ENCODE data around the gene SCD. TPM values are rescaled to one million over a fixed set of nuclear protein-coding genes. Genes with fewer than 3 reads are reported as not detected.

Gene SCD
- total RNA-seq, 1 donor from 2014 or later, result 135 TPM

DNA sequence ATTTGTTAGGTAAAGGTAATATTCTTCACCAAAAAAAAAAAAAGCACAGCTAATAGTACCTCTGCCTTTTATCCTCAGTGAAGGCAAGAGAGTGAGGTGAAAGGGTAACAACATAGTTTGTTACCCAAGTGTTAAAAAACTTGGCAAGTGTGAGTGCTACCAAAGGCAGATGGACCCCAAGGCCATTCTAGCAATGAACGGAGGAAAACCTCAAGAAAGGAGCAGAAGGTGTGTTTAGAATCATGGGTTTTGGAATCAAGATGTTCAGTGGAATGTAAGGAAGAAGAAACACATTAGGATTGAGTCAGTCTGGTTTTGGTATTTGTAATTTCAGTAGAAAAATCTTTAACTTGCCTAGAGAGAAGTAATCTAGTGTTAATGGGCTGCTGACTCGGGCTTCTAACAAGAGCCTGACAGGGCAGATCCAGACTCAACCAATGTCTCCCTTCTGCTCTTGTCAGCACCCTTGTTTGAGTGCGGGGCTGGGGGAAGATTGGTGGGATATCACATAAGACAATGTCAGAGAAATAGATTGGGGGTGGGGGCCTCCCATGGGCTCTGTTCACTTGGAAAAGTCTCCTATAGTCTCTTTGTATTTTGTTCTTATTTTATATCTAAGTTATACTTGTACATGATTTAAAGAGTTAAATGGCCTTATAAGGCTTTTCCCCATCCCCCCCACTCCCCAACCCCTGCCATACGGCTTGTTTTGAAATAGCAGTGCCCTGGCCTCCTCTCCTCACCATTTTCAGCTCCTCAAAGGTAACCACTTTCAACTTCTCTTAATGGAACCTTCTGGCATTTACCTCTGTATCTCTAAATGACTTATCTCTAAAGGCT is 44.4 kb downstream of the SCD start:
- DNase-seq (ENCODE audit: low spot score in 2 of 2) (no peak), FAIRE-seq (no peak)

DNA sequence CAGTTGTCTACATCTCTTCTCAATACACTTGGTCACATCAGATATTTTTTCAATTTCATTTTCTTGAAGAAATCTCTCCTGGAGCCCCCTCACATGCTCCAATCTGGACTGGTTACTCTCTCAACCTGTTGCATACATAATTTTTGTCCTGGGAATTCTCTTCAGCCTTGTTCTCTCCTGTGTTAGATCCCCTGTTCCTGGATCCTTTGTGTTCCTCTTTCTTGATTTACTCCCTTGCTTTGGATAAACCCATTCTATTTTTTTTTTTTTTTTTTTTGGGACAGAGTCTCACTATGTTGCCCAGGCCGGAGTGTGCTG is 45.6 kb downstream of the SCD start:
- no peak for FAIRE-seq
- no peak for DNase-seq (ENCODE audit: low spot score in 2 of 2)

DNA sequence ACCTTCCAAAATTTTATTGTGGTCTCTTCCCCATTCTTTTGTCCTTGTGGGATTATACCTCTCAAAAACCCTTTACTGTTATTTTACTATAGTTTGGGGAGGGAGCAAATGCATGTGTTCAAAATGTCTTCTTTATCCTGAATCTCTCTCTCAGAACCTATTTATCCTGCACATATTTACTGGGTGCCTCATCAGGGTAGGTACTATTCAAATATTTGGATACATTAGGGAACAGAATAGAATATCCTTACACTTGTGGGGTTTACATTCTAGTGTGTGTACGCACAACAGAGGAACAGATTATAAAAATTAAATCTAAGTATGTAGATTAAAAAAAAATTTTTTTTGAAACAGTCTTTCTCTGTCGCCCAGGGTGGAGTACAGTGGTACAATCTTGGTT is 48.6 kb downstream of the SCD start:
- FAIRE-seq (no peak), DNase-seq (ENCODE audit: low spot score in 2 of 2) (no peak)

DNA sequence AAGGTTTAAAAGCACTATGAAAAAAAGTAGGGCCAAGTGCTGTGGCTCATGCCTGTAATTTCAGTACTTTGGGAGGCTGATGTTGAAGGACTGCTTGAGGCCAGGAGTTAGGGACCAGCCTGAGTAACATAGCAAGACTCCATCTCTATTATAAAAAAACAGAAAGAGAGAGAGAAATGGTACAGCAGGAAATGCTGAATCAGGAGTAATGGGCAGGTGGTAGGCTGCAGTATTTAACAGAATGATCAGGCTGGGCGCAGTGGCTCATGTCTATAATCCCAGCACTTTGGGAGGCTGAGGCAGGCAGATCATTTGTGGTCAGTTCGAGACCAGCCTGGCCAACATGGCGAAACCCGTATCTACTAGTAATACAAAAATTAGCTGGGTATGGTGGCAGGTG is 49.6 kb downstream of the SCD start:
- FAIRE-seq, result no peak
- DNase-seq (ENCODE audit: low spot score in 2 of 2), result no peak

DNA sequence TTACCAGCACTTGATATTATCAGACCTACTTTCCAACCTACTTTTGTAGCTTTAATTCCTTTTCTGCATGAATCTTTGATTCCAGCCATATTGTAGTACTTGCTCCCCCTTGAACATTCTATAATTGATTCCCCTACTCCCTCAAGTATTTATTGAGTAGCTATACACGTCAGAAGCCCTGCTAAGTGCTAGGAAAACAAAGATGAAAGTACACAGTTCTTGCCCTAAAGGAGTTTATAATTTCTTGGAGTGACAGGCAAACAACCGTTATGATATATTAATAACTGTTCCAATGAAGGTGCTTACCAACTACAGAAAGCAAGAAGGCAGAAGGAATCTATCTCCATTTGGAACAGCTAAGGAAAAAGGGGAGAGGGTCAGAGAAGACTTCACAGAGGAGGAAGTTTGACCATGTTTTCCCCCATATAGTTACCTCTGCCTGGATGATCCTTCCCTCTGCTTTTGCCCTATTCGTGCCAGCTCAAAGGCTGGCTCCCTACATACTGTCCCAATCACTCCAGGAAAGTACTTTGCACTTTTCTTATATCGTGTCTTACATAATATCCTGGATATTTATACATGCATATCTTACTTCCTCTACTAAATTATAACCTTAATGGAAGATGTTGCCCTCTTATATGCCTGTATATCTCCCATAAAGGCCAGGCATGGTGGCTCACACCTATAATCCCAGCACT is 54.7 kb downstream of the SCD start:
- no peak for DNase-seq (ENCODE audit: low spot score in 2 of 2)
- FAIRE-seq, result no peak

DNA sequence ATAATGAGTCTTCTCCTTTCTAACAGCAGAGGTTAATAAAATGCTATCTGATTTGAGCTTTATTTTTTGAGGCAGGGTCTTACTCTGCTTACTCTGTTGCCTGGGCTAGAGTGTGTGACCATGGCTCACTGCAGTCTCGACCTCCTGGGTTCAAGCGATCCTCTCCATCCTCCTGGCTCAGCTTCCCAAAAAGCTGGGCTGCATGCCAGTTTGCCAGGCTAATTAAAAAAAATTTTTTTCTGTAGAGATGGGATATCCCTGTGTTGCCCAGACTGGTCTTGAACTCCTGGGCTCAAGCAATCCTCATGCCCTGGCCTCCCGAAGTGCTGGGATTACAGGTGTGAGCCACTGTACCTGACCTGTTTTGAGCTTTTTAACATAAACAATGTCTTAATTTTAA is 56.7 kb downstream of the SCD start:
- no peak for FAIRE-seq
- DNase-seq (ENCODE audit: low spot score in 2 of 2), result no peak

DNA sequence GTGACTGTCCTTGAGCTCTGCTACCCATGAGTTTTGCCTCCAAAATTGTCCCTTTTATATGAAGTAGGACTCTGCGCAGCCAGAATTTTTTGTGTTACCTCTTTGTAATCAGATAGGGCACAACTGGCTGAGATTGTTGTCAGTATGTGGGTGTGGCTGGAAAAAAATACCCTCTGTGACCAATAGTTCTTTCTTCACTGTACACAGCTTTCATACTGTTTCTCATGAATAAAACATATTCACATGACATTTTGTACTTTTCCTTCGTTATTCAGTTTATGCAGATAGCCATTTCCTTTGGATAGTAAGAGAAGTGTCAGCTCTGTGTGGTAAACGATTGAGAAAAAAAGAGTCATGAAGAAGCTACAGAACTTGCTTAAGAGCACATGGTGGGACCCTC is 66.1 kb downstream of the SCD start:
- DNase-seq (ENCODE audit: low spot score in 2 of 2), result no peak
- FAIRE-seq, result no peak

Small RNA genes within 50 kb of the gene (small RNA-seq; reads per million reads assigned to genes)
- not detected for gene RF00019

Other genes starting within 250 kb of the SCD start
- gene ERLIN1, start 161.2 kb upstream of the SCD start, total RNA-seq, result 10.6 TPM
- 19.2 TPM for gene CHUK, start 117.6 kb upstream of the SCD start, total RNA-seq
- 40.8 TPM for gene CWF19L1, start 79.6 kb upstream of the SCD start, total RNA-seq
- 52.2 TPM for gene BLOC1S2, start 60.6 kb upstream of the SCD start, total RNA-seq
- gene PKD2L1, start 17.0 kb upstream of the SCD start, total RNA-seq, result not detected
- not detected for gene WNT8B, start 115.8 kb downstream of the SCD start, total RNA-seq
- 3.7 TPM for gene SEC31B, start 172.6 kb downstream of the SCD start, total RNA-seq
- 132 TPM for gene NDUFB8, start 182.6 kb downstream of the SCD start, total RNA-seq
- 11.4 TPM for gene HIF1AN, start 188.7 kb downstream of the SCD start, total RNA-seq